Stimulated activated memory B cell treated with anti-CD40 and anti-IgM and Interleukin-4, amounts not matched to agents 10 μg/mL and 1 μg/mL and 100 μg/mL, for 72 hours (primary cell): ENCODE results near the gene RANBP10.

Experiments used
- ATAC-seq: fragments of 150-1000 bp; cut with Tn5 transposase; 2 replicates; pipeline ENCODE4 v1.10.0; 2021
- H3K27ac Mint-ChIP-seq: one replicate; pipeline ENCODE4 v1.8.0; 2022; ENCODE audit warnings: mild to moderate bottlenecking, mixed read lengths
- H3K27me3 Mint-ChIP-seq: one replicate; pipeline ENCODE4 v1.8.0; 2022; ENCODE audit warnings: mixed read lengths
- H3K36me3 Mint-ChIP-seq: one replicate; pipeline ENCODE4 v1.8.0; 2022; ENCODE audit warnings: mixed read lengths
- H3K4me1 Mint-ChIP-seq: one replicate; pipeline ENCODE4 v1.8.0; 2022; ENCODE audit warnings: mixed read lengths
- H3K4me3 Mint-ChIP-seq: one replicate; pipeline ENCODE4 v1.8.0; 2022; ENCODE audit warnings: mild to moderate bottlenecking, moderate library complexity, mixed read lengths
- H3K9me3 Mint-ChIP-seq: one replicate; pipeline ENCODE4 v1.8.0; 2022; ENCODE audit warnings: mixed read lengths

RANBP10 gene

GRCh38 chr16:67803894-67804293 lies 2.5 kb downstream of the RANBP10 start:
- Mint-ChIP-seq H3K4me1 (peaks cover 69% of the 10 kb centered on the region), H3K4me3 (peak overlapping the region; percentile 38), H3K27ac (peak overlapping the region; percentile 76), H3K36me3 (peaks cover 30% of the 10 kb centered on the region), H3K27me3 (no peaks in the 10 kb centered on the region), H3K9me3 (no peaks in the 10 kb centered on the region)
- peak; percentile 16 for ATAC-seq

- peak overlapping the region; percentile 38 for H3K4me3 Mint-ChIP-seq
- ATAC-seq = peak; percentile 41
- no peaks in the 10 kb centered on the region for H3K27me3 Mint-ChIP-seq
- peaks cover 71% of the 10 kb centered on the region for H3K4me1 Mint-ChIP-seq
- no peaks in the 10 kb centered on the region for H3K9me3 Mint-ChIP-seq
- H3K27ac Mint-ChIP-seq = peak overlapping the region; percentile 80
- peaks cover 34% of the 10 kb centered on the region for H3K36me3 Mint-ChIP-seq
Measured at GRCh38 chr16:67801883-67802282, 4.5 kb downstream of the RANBP10 start.

- Mint-ChIP-seq H3K9me3 (no peaks in the 10 kb centered on the region), H3K36me3 (peaks cover 40% of the 10 kb centered on the region), H3K4me1 (peaks cover 76% of the 10 kb centered on the region), H3K27ac (peak overlapping the region; percentile 80), H3K27me3 (no peaks in the 10 kb centered on the region), H3K4me3 (no peak overlapping the region)
- ATAC-seq = no peak
Measured at GRCh38 chr16:67801241-67801640, 5.1 kb downstream of the RANBP10 start.

GRCh38 chr16:67800338-67800926 lies 5.9 kb downstream of the RANBP10 start:
- Mint-ChIP-seq H3K4me1 (peaks cover 71% of the 10 kb centered on the region), H3K9me3 (no peaks in the 10 kb centered on the region), H3K36me3 (peaks cover 40% of the 10 kb centered on the region), H3K27me3 (no peaks in the 10 kb centered on the region), H3K4me3 (no peak overlapping the region), H3K27ac (peak overlapping the region; percentile 80)
- ATAC-seq = no peak

- Mint-ChIP-seq H3K36me3 (peaks cover 23% of the 10 kb centered on the region), H3K9me3 (no peaks in the 10 kb centered on the region), H3K27me3 (no peaks in the 10 kb centered on the region), H3K4me1 (peaks cover 42% of the 10 kb centered on the region), H3K27ac (no peak overlapping the region), H3K4me3 (no peak overlapping the region)
- no peak for ATAC-seq
Measured at GRCh38 chr16:67796099-67796718, 10.2 kb downstream of the RANBP10 start.

- H3K27me3 Mint-ChIP-seq = no peaks in the 10 kb centered on the region
- no peak for ATAC-seq
- no peaks in the 10 kb centered on the region for H3K9me3 Mint-ChIP-seq
- H3K36me3 Mint-ChIP-seq = peaks cover 14% of the 10 kb centered on the region
- no peak overlapping the region for H3K4me3 Mint-ChIP-seq
- no peak overlapping the region for H3K27ac Mint-ChIP-seq
- peaks cover 29% of the 10 kb centered on the region for H3K4me1 Mint-ChIP-seq
Measured at GRCh38 chr16:67790071-67790470, 16.3 kb downstream of the RANBP10 start.

GRCh38 chr16:67786491-67786890 lies 19.9 kb downstream of the RANBP10 start:
- Mint-ChIP-seq H3K27me3 (no peaks in the 10 kb centered on the region), H3K36me3 (peaks cover 14% of the 10 kb centered on the region), H3K4me1 (peaks cover 32% of the 10 kb centered on the region), H3K4me3 (no peak overlapping the region), H3K27ac (no peak overlapping the region), H3K9me3 (no peaks in the 10 kb centered on the region)
- no peak for ATAC-seq

- Mint-ChIP-seq H3K4me1 (peaks cover 39% of the 10 kb centered on the region), H3K27me3 (no peaks in the 10 kb centered on the region), H3K9me3 (no peaks in the 10 kb centered on the region), H3K36me3 (peaks cover 14% of the 10 kb centered on the region), H3K27ac (no peak overlapping the region), H3K4me3 (no peak overlapping the region)
- ATAC-seq = no peak
Measured at GRCh38 chr16:67783353-67783725, 23.0 kb downstream of the RANBP10 start.

GRCh38 chr16:67782567-67783352 lies 23.6 kb downstream of the RANBP10 start:
- ATAC-seq = no peak
- Mint-ChIP-seq H3K4me3 (no peak overlapping the region), H3K4me1 (peaks cover 39% of the 10 kb centered on the region), H3K27me3 (no peaks in the 10 kb centered on the region), H3K9me3 (no peaks in the 10 kb centered on the region), H3K36me3 (peaks cover 16% of the 10 kb centered on the region), H3K27ac (no peak overlapping the region)

- Mint-ChIP-seq H3K4me3 (no peak overlapping the region), H3K4me1 (peaks cover 32% of the 10 kb centered on the region), H3K27ac (peak overlapping the region; percentile 44), H3K27me3 (no peaks in the 10 kb centered on the region), H3K9me3 (no peaks in the 10 kb centered on the region), H3K36me3 (peaks cover 13% of the 10 kb centered on the region)
- ATAC-seq = peak; percentile 60
Measured at GRCh38 chr16:67781565-67781921, 24.8 kb downstream of the RANBP10 start.

GRCh38 chr16:67780847-67781564 lies 25.4 kb downstream of the RANBP10 start:
- peak overlapping the region; percentile 44 for H3K27ac Mint-ChIP-seq
- no peaks in the 10 kb centered on the region for H3K9me3 Mint-ChIP-seq
- H3K4me1 Mint-ChIP-seq = peaks cover 27% of the 10 kb centered on the region
- no peak for ATAC-seq
- no peaks in the 10 kb centered on the region for H3K27me3 Mint-ChIP-seq
- H3K36me3 Mint-ChIP-seq = peaks cover 8% of the 10 kb centered on the region
- no peak overlapping the region for H3K4me3 Mint-ChIP-seq

GRCh38 chr16:67779256-67780014 lies 26.9 kb downstream of the RANBP10 start:
- H3K4me1 Mint-ChIP-seq = peaks cover 27% of the 10 kb centered on the region
- no peak for ATAC-seq
- H3K27me3 Mint-ChIP-seq = no peaks in the 10 kb centered on the region
- H3K27ac Mint-ChIP-seq = peak overlapping the region; percentile 44
- peaks cover 10% of the 10 kb centered on the region for H3K36me3 Mint-ChIP-seq
- no peaks in the 10 kb centered on the region for H3K9me3 Mint-ChIP-seq
- no peak overlapping the region for H3K4me3 Mint-ChIP-seq

GRCh38 chr16:67775273-67775672 lies 31.1 kb downstream of the RANBP10 start:
- Mint-ChIP-seq H3K4me1 (peaks cover 23% of the 10 kb centered on the region), H3K27me3 (no peaks in the 10 kb centered on the region), H3K27ac (no peak overlapping the region), H3K4me3 (no peak overlapping the region), H3K9me3 (no peaks in the 10 kb centered on the region), H3K36me3 (peaks cover 38% of the 10 kb centered on the region)
- no peak for ATAC-seq

GRCh38 chr16:67774457-67774853 lies 31.9 kb downstream of the RANBP10 start:
- Mint-ChIP-seq H3K4me3 (no peak overlapping the region), H3K9me3 (no peaks in the 10 kb centered on the region), H3K27ac (no peak overlapping the region), H3K27me3 (no peaks in the 10 kb centered on the region), H3K4me1 (peaks cover 15% of the 10 kb centered on the region), H3K36me3 (peaks cover 42% of the 10 kb centered on the region)
- no peak for ATAC-seq
